Nephron progenitor cell (in vitro differentiated cells): Measurements from ENCODE around the gene FAM3D.

Experiments
- DNase-seq: peaks from one replicate; pipeline ENCODE4 v3.0.0; 2021
- H3K27ac Mint-ChIP-seq: 2 replicates; pipeline ENCODE4 v1.8.0; 2021; ENCODE audit warnings: mild to moderate bottlenecking, moderate library complexity, mixed read lengths
- H3K27me3 Mint-ChIP-seq: 2 replicates; pipeline ENCODE4 v1.8.0; 2021; ENCODE audit warnings: mild to moderate bottlenecking, low read depth, mixed read lengths; ENCODE audit not compliant: poor library complexity
- H3K36me3 Mint-ChIP-seq: 2 replicates; pipeline ENCODE4 v1.8.0; 2021; ENCODE audit warnings: low read depth, mixed read lengths
- H3K4me1 Mint-ChIP-seq: 2 replicates; pipeline ENCODE4 v1.8.0; 2021; ENCODE audit warnings: mixed read lengths
- H3K4me3 Mint-ChIP-seq: 2 replicates; pipeline ENCODE4 v1.8.0; 2021; ENCODE audit warnings: mild to moderate bottlenecking, moderate library complexity, mixed read lengths
- H3K9me3 Mint-ChIP-seq: 2 replicates; pipeline ENCODE4 v1.8.0; 2021; ENCODE audit warnings: mild to moderate bottlenecking, moderate library complexity, mixed read lengths
- TF ChIP-seq, protein P1 (sequence below): fragments of 200-600 bp; sonication (generic); IDR thresholded peaks from 2 replicates; pipeline ENCODE4 v1.5.0; 2021; ENCODE audit warnings: antibody characterized with exemption

Gene FAM3D

DNA sequence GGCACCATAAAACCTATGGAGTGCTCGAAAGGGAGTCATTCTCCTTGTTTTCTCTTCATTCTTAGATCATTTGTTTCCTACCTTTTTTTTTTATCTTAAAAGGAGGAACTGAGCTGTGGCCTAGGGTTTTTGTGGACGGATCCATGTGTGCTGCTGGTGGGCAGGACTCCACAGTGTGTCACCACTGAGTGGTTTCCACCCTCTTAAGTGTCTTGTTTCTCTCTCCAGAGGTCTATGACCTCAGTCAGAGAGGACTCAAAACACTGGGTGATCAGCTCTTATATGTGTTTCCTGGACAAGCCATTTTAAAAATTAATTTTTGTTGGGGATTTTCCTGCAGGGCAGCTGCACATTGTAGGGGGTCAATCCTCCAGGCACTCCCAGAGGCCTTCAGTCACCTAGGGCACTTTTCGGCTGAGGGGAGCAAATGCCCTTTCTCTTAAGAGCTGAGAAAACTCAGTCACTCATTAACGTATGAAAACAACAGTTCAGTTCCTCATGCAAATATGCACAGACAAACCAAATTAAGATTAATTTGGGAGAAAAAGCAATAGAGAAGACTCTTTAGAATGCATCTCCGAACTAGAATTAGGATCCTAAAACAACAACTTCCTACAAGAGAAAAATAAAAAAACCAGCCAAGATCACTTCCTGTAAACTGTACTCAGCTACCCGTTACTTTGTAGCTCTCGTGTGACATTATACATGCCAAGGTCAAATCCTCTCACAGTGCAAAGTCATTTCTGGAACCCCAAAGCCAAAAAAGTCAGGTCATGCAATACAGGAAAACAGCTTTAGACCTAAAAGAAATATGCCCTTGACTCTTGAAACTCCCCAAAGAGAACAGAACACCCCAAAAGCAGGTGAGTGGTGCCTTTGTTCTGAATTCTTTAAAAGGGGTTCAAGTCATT is 27.6 kb upstream of the FAM3D start:
- Mint-ChIP-seq H3K27ac (no peak overlapping the region), H3K36me3 (peaks cover 48% of the 10 kb centered on the region), H3K4me1 (peaks cover 8% of the 10 kb centered on the region), H3K9me3 (peaks cover 63% of the 10 kb centered on the region), H3K4me3 (no peak overlapping the region), H3K27me3 (peaks cover 3% of the 10 kb centered on the region)
- TF ChIP-seq, protein P1, sequence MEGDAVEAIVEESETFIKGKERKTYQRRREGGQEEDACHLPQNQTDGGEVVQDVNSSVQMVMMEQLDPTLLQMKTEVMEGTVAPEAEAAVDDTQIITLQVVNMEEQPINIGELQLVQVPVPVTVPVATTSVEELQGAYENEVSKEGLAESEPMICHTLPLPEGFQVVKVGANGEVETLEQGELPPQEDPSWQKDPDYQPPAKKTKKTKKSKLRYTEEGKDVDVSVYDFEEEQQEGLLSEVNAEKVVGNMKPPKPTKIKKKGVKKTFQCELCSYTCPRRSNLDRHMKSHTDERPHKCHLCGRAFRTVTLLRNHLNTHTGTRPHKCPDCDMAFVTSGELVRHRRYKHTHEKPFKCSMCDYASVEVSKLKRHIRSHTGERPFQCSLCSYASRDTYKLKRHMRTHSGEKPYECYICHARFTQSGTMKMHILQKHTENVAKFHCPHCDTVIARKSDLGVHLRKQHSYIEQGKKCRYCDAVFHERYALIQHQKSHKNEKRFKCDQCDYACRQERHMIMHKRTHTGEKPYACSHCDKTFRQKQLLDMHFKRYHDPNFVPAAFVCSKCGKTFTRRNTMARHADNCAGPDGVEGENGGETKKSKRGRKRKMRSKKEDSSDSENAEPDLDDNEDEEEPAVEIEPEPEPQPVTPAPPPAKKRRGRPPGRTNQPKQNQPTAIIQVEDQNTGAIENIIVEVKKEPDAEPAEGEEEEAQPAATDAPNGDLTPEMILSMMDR = no peak
- no peak for DNase-seq

DNA sequence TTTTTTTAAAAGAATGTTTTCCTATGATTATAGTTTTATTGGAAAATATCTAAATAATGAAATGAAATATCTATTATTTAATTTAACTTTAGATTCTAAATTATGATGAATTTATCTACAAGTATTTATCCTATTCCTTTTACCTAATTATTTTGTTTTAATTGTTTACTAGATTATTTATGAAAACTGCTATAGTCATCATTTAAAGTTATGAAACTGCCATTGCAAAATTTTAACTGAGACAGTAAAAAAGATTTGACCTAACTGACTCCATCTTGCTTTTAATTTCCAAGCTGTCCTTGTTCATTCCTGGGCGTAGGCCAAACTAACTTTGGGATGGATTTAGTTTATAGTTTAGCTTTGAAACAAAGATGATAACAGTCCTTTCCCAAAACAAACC is 25.9 kb upstream of the FAM3D start:
- no peak for DNase-seq
- peaks cover 73% of the 10 kb centered on the region for H3K9me3 Mint-ChIP-seq
- H3K27me3 Mint-ChIP-seq = no peaks in the 10 kb centered on the region
- no peak overlapping the region for H3K27ac Mint-ChIP-seq
- H3K4me1 Mint-ChIP-seq = peaks cover 8% of the 10 kb centered on the region
- H3K4me3 Mint-ChIP-seq = no peak overlapping the region
- TF ChIP-seq, protein P1 = no peak
- H3K36me3 Mint-ChIP-seq = peaks cover 46% of the 10 kb centered on the region

DNA sequence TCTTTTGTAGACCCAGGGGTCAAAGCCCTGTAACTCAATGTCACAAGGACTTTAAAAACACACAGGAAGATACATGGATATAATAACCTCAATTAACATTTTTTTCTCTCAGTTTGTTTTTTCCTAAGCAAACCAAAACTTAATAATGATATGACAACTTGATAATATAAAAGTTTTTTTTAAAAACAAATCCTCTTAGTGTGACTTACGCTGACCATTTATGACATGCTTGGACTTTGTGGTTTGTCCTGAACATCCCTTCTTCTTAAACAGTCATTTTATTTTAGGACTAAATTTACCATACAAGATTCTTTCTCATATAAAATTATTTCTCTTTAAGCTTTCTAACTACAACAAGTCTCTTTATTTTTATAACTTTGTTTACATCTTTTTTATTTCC is 25.4 kb upstream of the FAM3D start:
- Mint-ChIP-seq H3K4me3 (no peak overlapping the region), H3K9me3 (peaks cover 77% of the 10 kb centered on the region), H3K27ac (no peak overlapping the region), H3K4me1 (peaks cover 8% of the 10 kb centered on the region), H3K27me3 (no peaks in the 10 kb centered on the region), H3K36me3 (peaks cover 50% of the 10 kb centered on the region)
- no peak for DNase-seq
- TF ChIP-seq, protein P1 = no peak

DNA sequence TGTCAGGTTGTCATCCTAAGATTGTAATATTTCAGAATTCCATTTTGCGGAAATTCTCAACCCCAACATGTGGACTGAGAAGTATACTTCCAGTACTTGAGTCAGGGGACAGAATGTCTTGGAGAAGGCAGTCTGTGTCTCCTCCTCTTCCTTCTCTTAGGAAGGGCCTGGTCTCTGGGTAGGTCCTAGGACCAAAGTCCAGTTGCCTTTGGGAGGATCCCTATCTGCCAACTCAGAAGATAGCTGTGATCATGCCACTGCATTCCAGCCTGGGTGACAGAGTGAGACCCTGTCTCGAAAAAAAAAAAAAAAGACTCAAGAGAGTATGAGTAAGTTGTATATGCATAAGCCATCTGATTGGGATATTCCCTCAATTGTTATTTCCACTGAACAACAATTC is 23.9 kb upstream of the FAM3D start:
- no peak overlapping the region for H3K27ac Mint-ChIP-seq
- no peaks in the 10 kb centered on the region for H3K27me3 Mint-ChIP-seq
- no peaks in the 10 kb centered on the region for H3K4me1 Mint-ChIP-seq
- H3K4me3 Mint-ChIP-seq = no peak overlapping the region
- TF ChIP-seq, protein P1 = no peak
- H3K9me3 Mint-ChIP-seq = peaks cover 90% of the 10 kb centered on the region
- H3K36me3 Mint-ChIP-seq = peaks cover 61% of the 10 kb centered on the region
- DNase-seq = no peak

DNA sequence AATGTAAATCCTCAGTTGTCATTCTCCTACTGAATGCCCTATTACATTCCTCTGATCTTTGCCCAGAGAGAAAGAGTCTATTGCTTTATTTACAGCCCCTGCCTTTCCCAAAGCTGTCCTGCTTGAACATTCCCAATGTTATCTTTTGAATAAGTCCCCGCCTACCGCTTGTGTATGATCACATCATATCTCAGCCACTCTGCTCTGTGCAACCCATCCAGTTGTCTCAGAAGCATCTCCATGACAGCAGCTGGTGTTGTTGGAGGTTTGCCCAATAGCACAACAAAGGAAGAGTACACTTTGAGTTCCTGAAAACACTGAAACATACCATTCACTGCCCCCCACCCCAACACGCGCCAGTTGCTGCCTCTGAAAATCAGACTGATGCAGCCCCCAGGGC is 22.0 kb upstream of the FAM3D start:
- peaks cover 61% of the 10 kb centered on the region for H3K36me3 Mint-ChIP-seq
- no peak overlapping the region for H3K4me3 Mint-ChIP-seq
- H3K27ac Mint-ChIP-seq = no peak overlapping the region
- TF ChIP-seq, protein P1 = no peak
- H3K4me1 Mint-ChIP-seq = no peaks in the 10 kb centered on the region
- peaks cover 3% of the 10 kb centered on the region for H3K27me3 Mint-ChIP-seq
- DNase-seq = no peak
- H3K9me3 Mint-ChIP-seq = peaks cover 83% of the 10 kb centered on the region

DNA sequence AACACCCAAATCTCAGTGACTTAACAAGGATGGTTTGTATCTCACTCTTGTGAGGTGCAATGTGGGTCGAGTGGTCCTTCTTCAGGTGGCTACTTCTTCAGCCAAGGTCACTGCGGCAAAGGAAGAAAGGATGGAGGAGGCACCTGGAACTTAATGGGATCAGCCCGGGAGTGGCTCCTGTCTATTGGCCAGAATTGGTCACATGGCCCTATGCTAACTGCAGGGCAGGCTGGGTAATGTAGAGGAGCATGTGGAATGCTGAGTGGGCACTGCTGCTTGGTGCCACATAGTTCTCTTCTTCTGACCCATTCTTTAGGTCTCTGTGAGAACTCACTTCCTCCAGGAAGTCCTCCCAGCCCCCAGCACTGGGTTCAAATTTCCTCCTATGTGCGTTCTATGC is 20.3 kb upstream of the FAM3D start:
- TF ChIP-seq, protein P1 = no peak
- Mint-ChIP-seq H3K27me3 (peaks cover 3% of the 10 kb centered on the region), H3K4me3 (no peak overlapping the region)

More for the DNA sequence above, 20.3 kb upstream of the FAM3D start:
- H3K27ac Mint-ChIP-seq = no peak overlapping the region
- H3K36me3 Mint-ChIP-seq = peaks cover 57% of the 10 kb centered on the region
- no peak for DNase-seq
- H3K9me3 Mint-ChIP-seq = peaks cover 71% of the 10 kb centered on the region
- no peaks in the 10 kb centered on the region for H3K4me1 Mint-ChIP-seq
